GM18870 (cell line): ENCODE data around the gene SACS.
"Not testable (repeated sequence)": the region's sequence is repeated elsewhere in the genome, so short reads cannot be mapped to it uniquely, and the experiment has no call there.

Experiments
- ATAC-seq: cut with Tn5 transposase; IDR thresholded peaks from one replicate; pipeline ENCODE4 v1.9.1; 2021; ENCODE audit warnings: moderate library complexity; ENCODE audit not compliant: unreplicated experiment

The SACS gene

DNA sequence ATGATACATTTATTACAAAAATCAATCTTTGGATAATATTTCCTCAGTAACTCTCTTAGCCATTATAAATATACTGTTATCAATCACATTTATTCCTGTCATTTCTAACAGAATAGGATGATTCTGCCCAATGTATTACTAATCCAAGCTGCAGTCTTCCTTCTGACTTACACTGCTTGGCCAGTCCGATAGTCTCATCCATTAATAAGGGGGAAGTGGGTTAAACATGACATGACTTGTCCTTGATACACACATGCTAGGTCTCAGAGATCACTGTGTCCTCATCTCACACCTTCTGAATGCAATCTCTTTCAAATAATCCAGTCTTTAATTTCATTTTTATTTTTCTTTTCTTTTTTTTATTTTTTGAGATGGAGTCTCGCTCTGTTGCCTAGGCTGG, 18.8 kb downstream of the SACS start:
- no peak for ATAC-seq

DNA sequence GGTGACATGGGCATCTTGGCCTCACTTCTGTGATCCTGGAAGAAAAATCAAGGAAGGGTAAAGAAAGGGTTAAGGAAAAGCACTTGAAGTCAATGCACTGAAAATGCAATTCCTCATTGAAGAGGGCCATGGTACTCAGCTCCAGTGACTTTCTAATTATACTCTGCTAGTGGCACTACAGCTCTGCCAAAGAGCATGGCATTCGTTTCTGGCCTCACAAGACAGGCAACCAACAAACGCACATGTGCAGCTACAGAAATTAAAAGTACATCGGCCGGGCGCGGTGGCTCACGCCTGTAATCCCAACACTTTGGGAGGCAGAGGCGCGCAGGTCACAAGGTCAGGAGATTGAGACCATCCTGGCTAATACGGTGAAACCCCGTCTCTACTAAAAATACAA, 21.8 kb downstream of the SACS start:
- ATAC-seq: no peak

GRCh38 chr13:23411220-23411619, 22.3 kb downstream of the SACS start:
- ATAC-seq: no peak

- no peak for ATAC-seq
Measured at GRCh38 chr13:23408026-23408425, 25.5 kb downstream of the SACS start.

GRCh38 chr13:23401156-23401555, 32.3 kb downstream of the SACS start:
- ATAC-seq: not testable (repeated sequence)

GRCh38 chr13:23399347-23399746, 34.2 kb downstream of the SACS start:
- no peak for ATAC-seq

DNA sequence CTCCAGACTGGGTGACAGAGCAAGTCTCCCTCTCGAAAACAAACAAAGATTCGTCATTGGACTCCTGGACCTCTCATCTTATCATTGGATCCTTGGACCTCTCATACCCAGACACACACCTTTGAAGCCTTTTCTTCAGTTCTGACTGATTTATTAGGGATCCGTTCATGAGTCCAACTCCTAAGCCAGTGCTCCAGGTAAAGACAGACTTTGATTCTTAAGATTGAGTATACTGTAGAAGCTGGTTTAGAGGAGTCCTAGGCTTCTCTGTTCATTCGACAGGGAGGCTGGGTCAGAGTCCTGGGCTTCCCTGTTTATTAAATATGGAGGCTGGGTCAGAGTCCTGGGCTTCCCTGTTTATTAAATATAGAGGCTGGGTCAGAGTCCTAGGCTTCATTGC, 38.7 kb downstream of the SACS start:
- no peak for ATAC-seq

GRCh38 chr13:23392925-23393645, 40.4 kb downstream of the SACS start:
- ATAC-seq: no peak

GRCh38 chr13:23392313-23392712, 41.2 kb downstream of the SACS start:
- no peak for ATAC-seq

- no peak for ATAC-seq
Measured at GRCh38 chr13:23391752-23392151, 41.8 kb downstream of the SACS start.

DNA sequence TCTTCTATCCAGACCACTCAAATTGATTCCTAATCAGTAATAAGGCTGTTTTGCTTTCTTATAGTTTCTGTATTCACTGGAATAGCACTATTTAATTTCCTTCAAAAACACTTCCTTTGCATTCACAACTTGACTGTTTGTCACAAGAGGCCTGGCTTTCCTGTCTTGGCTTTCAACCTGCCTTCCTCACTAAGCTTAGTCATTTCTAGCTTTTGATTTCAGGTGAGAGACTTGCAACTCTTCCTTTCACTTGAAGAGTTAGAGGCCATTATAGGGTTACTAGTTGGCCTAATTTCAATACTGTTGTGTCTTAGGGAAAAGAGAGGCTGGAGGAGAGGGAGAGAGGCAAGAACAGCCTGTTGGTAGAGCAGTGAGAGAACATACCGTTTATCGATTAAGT, 47.0 kb downstream of the SACS start:
- peak; percentile 72 for ATAC-seq

- ATAC-seq: no peak
Measured at GRCh38 chr13:23385931-23386330, 47.6 kb downstream of the SACS start.

GRCh38 chr13:23384111-23384510, 49.4 kb downstream of the SACS start:
- peak; percentile 89 for ATAC-seq

GRCh38 chr13:23383151-23383550, 50.4 kb downstream of the SACS start:
- no peak for ATAC-seq

DNA sequence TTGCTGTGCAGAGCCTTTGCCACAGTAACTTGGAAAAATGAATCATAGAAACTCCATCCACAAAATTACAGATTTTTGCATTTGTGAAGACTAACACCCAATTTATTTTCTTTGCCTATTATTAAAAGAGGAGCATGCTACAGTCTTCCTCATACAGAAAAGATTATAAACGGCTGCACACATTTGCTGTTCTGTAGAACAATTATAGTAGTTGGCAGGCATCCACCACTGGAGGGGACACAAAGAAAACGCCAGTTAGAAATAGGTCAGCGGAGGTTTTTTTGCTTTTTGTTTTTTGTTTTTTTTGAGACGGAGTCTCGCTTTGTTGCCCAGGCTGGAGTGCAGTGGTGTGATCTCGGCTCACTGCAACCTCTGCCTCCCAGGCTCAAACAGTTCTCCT, 51.6 kb downstream of the SACS start:
- ATAC-seq: no peak

DNA sequence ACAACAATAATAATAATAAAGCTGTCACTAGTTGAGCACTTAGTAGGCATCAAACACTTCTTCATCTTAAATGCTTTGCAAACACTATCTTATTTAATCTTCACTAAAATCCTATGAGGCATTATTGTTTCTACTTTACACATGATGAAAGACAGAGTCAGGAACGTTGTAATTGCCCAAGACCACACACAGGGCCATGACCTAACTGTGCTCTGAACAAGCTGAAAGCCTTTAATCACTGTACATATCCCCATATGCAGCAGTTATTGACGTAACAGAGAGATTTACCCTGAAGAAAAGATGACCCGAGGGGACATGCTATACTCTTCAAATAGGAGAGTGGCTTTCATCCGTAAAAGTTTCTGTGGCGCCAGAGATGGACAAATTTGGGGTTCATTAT, 53.0 kb downstream of the SACS start:
- no peak for ATAC-seq

DNA sequence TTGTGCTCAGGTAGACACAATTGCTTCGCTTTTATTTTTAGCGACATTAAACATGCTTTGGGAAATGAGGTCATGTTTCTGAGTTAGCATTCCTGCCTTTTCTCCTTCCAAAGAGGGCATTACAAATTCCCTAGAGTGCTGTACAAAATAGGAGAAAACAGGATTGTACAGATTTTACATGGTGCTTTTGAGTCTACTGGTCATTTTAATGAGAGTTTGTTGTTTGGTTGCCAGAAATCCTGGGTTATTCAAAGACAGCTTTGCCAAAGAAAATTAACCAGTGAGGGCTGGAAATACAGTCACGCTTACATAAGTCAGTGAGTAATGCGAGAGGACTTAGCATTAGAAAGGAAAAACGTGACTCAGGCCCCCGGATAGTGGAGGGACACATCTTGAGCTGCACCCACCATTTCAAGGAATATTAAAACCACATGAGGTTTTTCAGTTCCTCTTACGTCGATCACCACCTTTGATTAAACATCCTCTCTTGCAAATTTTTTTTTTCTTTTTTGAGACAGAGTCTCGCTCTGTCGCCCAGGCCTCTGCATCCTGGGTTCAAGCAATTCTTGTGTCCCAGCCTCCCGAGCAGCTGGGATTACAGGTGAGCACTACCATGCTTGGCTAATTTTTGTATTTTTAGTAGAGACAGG, 55.4 kb downstream of the SACS start:
- ATAC-seq: peak; percentile 48

DNA sequence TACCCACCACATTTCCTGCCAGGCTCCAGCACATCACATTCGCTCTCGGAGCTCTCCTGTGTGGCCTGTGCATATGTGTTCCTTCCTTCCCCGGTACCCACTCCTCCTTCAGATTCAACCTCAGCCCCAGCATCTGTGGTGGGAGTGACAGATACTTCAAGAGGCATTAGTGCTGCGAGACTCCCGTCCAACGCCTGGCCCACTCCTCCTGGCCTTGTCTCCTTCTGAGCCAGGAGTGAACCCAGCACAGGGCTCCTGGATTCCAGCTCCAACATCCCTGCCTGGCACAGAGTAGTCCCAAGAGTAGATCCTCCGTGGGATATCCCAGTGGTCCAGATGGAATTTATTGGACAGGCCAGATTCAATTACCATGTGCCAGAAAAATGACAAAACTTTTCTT, 55.9 kb downstream of the SACS start:
- ATAC-seq: no peak

DNA sequence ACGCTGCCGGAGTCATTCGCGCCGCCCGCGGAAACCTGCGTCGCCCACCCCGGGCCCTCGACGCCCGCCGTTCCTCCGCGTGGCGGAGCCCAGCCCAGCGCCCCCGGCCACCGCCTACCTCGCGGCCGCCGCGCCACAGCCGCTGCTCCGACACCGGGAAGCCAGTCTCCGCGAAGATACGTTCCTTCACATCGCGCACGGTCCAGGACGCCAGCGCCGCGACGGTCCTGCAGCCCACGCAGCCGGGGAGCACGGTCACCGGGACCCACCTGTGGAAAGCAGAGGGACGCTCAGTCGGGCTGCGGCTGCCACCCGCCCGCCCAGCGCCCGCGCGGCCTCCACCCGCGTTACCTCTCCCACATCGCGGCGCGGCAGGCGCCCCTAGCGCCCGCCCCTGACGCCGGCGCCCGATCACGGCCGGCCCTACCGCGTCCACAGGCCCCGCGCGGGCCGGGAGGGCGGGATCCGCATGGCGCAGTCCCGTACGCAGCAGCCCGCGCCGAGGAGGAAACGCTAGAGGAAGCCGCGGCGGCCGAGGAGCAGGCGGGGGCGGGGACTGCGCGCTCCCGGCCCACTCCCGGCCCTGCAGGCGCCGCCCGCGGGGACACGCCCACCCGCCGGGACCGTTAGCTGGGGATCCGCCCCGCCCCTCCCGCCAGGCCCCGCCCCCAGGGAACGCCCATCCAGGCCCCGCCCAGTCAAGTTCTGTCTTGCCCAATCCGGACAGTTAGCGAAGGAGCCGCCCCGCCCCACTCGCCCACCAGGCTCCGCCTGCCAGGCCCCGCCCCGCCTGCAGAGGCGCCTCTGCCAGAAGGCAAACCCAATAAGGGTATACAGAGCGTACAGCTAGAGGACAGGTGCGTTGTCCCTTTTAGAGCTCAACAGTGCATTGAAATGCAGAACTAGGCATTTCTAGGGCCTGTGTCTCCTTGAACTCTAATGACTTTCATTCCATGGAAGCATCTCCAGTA, 58.2 kb downstream of the SACS start:
- peak; percentile 53 for ATAC-seq

GRCh38 chr13:23372264-23372906, 61.1 kb downstream of the SACS start:
- no peak for ATAC-seq

- no peak for ATAC-seq
Measured at GRCh38 chr13:23367907-23368306, 65.6 kb downstream of the SACS start.
